ENCODE measurements around the gene PRDM13.
A peak's percentile ranks its signal among the peaks of the same experiment; 100 is the strongest.

PRDM13 gene

GRCh38 chr6:99591673-99592364, 14.8 kb upstream of the PRDM13 start:
- TF ChIP-seq EP300 (IDR thresholded peaks at IDR 0.05; ENCODE audit: borderline replicate concordance): no peak
- TF ChIP-seq TAF1 (IDR thresholded peaks at IDR 0.05; ENCODE audit: low read depth): no peak
- no peak for TF ChIP-seq EGR1 (IDR thresholded peaks at IDR 0.05)
- TF ChIP-seq TCF12 (IDR thresholded peaks at IDR 0.05; ENCODE audit: low read depth): no peak
- TF ChIP-seq REST (IDR thresholded peaks at IDR 0.05; ENCODE audit: low read depth): no peak
- no peak for TF ChIP-seq FOXM1 (IDR thresholded peaks at IDR 0.05; ENCODE audit: borderline replicate concordance, low read depth)
- TF ChIP-seq NFIC (IDR thresholded peaks at IDR 0.05): no peak
- TF ChIP-seq CEBPB (IDR thresholded peaks at IDR 0.05): no peak
- TF ChIP-seq CREB1 (IDR thresholded peaks at IDR 0.05; ENCODE audit: low read depth): no peak
- no peak for TF ChIP-seq YY1 (IDR thresholded peaks at IDR 0.05; ENCODE audit: low read depth)
- no peak for TF ChIP-seq RAD21 (IDR thresholded peaks at IDR 0.05; ENCODE audit: low read depth)
- no peak for TF ChIP-seq TEAD4 (IDR thresholded peaks at IDR 0.05)
- TF ChIP-seq, protein P1, sequence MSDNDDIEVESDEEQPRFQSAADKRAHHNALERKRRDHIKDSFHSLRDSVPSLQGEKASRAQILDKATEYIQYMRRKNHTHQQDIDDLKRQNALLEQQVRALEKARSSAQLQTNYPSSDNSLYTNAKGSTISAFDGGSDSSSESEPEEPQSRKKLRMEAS (IDR thresholded peaks at IDR 0.05): no peak
- TF ChIP-seq ZBTB7A (IDR thresholded peaks at IDR 0.05; ENCODE audit: low read depth): no peak
- TF ChIP-seq USF1 (IDR thresholded peaks at IDR 0.05): no peak

DNA sequence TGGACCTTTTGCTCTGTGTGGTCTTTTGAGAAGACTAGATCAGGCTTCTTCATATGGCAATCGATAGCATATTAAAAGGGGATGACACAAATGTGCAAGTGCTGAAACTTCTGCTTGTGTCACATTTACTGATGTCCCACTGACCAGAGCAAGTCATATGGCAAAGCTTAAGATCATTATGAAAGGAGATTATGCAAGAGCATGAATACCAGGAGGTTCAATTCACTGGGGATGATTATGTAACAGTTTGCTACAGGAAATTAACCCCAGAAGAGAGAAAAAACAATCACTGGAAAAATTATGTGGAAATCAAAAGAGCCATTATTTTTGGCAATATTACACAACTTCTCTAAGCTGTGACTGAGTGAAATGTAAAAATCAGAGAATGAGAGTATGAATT, 13.7 kb upstream of the PRDM13 start:
- TF ChIP-seq CEBPB (IDR thresholded peaks at IDR 0.05) (0 out of 2 replicates have a peak, but pooled peaks have one; percentile 30), YY1 (IDR thresholded peaks at IDR 0.05; ENCODE audit: low read depth) (no peak)

- TF ChIP-seq EGR1 (IDR thresholded peaks at IDR 0.05) (no peak), RAD21 (IDR thresholded peaks at IDR 0.05; ENCODE audit: low read depth) (no peak), EP300 (IDR thresholded peaks at IDR 0.05; ENCODE audit: borderline replicate concordance) (no peak), FOXM1 (IDR thresholded peaks at IDR 0.05; ENCODE audit: borderline replicate concordance, low read depth) (no peak), NFIC (IDR thresholded peaks at IDR 0.05) (no peak), TEAD4 (IDR thresholded peaks at IDR 0.05) (no peak), USF1 (IDR thresholded peaks at IDR 0.05) (no peak), TAF1 (IDR thresholded peaks at IDR 0.05; ENCODE audit: low read depth) (no peak), REST (IDR thresholded peaks at IDR 0.05; ENCODE audit: low read depth) (no peak), YY1 (IDR thresholded peaks at IDR 0.05; ENCODE audit: low read depth) (no peak), TCF12 (IDR thresholded peaks at IDR 0.05; ENCODE audit: low read depth) (no peak), CREB1 (IDR thresholded peaks at IDR 0.05; ENCODE audit: low read depth) (no peak), CEBPB (IDR thresholded peaks at IDR 0.05) (no peak), ZBTB7A (IDR thresholded peaks at IDR 0.05; ENCODE audit: low read depth) (no peak)
- TF ChIP-seq, protein P1 (IDR thresholded peaks at IDR 0.05): no peak
Measured at GRCh38 chr6:99602520-99603420, 3.9 kb upstream of the PRDM13 start.

- TF ChIP-seq ZBTB7A (IDR thresholded peaks at IDR 0.05; ENCODE audit: low read depth): no peak
- no peak for TF ChIP-seq TAF1 (IDR thresholded peaks at IDR 0.05; ENCODE audit: low read depth)
- no peak for TF ChIP-seq FOXM1 (IDR thresholded peaks at IDR 0.05; ENCODE audit: borderline replicate concordance, low read depth)
- no peak for TF ChIP-seq RAD21 (IDR thresholded peaks at IDR 0.05; ENCODE audit: low read depth)
- TF ChIP-seq EP300 (IDR thresholded peaks at IDR 0.05; ENCODE audit: borderline replicate concordance): no peak
- 0 out of 2 replicates have a peak, but pooled peaks have one; percentile 18 for TF ChIP-seq USF1 (IDR thresholded peaks at IDR 0.05)
- no peak for TF ChIP-seq CREB1 (IDR thresholded peaks at IDR 0.05; ENCODE audit: low read depth)
- TF ChIP-seq, protein P1 (IDR thresholded peaks at IDR 0.05): peak; percentile 95
- peak; percentile 41 for TF ChIP-seq TEAD4 (IDR thresholded peaks at IDR 0.05)
- no peak for TF ChIP-seq CEBPB (IDR thresholded peaks at IDR 0.05)
- no peak for TF ChIP-seq EGR1 (IDR thresholded peaks at IDR 0.05)
- no peak for TF ChIP-seq REST (IDR thresholded peaks at IDR 0.05; ENCODE audit: low read depth)
Measured at GRCh38 chr6:99603421-99604165, 3.0 kb upstream of the PRDM13 start.

Measured in Ishikawa (cell line).